Measurements from ENCODE around the gene DMRT1. TPM values are rescaled to one million over a fixed set of nuclear protein-coding genes. Genes with fewer than 3 reads are reported as not detected.

Gene DMRT1
- total RNA-seq, 1 donor from 2014 or later, result not detected

DNA sequence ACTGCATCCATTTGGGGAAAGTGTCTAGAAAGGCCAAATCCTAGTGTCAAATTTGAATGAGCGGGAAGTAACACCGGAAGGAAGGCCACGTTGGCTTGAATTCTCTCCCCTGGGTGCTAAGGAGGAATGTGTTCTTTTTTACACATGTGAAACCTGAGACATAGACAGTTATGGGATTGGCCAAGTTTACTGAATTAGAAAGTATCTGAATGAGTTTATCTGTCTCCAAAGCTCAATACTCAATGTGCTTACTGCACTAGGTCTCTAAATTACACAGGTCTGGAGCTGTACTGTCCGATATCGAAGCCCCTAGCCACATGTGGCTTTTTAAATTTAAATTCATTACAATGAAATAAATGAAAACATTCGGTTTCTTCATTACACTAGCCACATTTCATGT is 6.0 kb downstream of the DMRT1 start:
- TF ChIP-seq, protein P1, sequence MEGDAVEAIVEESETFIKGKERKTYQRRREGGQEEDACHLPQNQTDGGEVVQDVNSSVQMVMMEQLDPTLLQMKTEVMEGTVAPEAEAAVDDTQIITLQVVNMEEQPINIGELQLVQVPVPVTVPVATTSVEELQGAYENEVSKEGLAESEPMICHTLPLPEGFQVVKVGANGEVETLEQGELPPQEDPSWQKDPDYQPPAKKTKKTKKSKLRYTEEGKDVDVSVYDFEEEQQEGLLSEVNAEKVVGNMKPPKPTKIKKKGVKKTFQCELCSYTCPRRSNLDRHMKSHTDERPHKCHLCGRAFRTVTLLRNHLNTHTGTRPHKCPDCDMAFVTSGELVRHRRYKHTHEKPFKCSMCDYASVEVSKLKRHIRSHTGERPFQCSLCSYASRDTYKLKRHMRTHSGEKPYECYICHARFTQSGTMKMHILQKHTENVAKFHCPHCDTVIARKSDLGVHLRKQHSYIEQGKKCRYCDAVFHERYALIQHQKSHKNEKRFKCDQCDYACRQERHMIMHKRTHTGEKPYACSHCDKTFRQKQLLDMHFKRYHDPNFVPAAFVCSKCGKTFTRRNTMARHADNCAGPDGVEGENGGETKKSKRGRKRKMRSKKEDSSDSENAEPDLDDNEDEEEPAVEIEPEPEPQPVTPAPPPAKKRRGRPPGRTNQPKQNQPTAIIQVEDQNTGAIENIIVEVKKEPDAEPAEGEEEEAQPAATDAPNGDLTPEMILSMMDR (IDR thresholded peaks at IDR 0.05; ENCODE audit: insufficient read depth, low read depth, low read length), result no peak
- no peak for TF ChIP-seq EZH2 (IDR thresholded peaks at IDR 0.05; ENCODE audit: insufficient read depth, low read length)
- no peaks in the 10 kb centered on the region for H4K20me1 ChIP-seq (ENCODE audit: insufficient read depth, low read length)
- H3K36me3 ChIP-seq (ENCODE audit: insufficient read depth, low read length), result no peaks in the 10 kb centered on the region
- no peaks in the 10 kb centered on the region for H3K9me3 ChIP-seq (ENCODE audit: insufficient read depth, low read depth, low read length)
- H3K4me3 ChIP-seq (ENCODE audit: insufficient read depth, low read depth, low read length), result no peak overlapping the region
- H3K9ac ChIP-seq (ENCODE audit: low read length), result no peak overlapping the region
- H3K27me3 ChIP-seq (ENCODE audit: insufficient read depth, low read length), result peaks cover 28% of the 10 kb centered on the region
- Mint-ChIP-seq H3K9me3 (ENCODE audit: unreplicated experiment) (peaks cover 3% of the 10 kb centered on the region), H3K36me3 (ENCODE audit: low read depth, unreplicated experiment) (no peaks in the 10 kb centered on the region), H3K27me3 (ENCODE audit: low read depth, unreplicated experiment) (peaks cover 37% of the 10 kb centered on the region), H3K4me1 (ENCODE audit: low read depth, unreplicated experiment) (no peaks in the 10 kb centered on the region), H3K4me3 (ENCODE audit: unreplicated experiment) (no peak overlapping the region), H3K27ac (ENCODE audit: unreplicated experiment) (no peak overlapping the region)
- no peak overlapping the region for H2AFZ ChIP-seq (ENCODE audit: low read depth, low read length)
- DNase-seq (ENCODE audit: low read depth), result no peak
- H3K27ac ChIP-seq (ENCODE audit: low read depth, low read length), result no peak overlapping the region
- no peaks in the 10 kb centered on the region for H3K79me2 ChIP-seq (ENCODE audit: insufficient read depth, low read length)
- no peaks in the 10 kb centered on the region for H3K4me1 ChIP-seq (ENCODE audit: insufficient read depth, low read length)
- no peak for FAIRE-seq
- H3K4me2 ChIP-seq (ENCODE audit: low read length), result no peak overlapping the region

- TF ChIP-seq, protein P1 (IDR thresholded peaks at IDR 0.05; ENCODE audit: insufficient read depth, low read depth, low read length), result no peak
- no peak for TF ChIP-seq EZH2 (IDR thresholded peaks at IDR 0.05; ENCODE audit: insufficient read depth, low read length)
- Mint-ChIP-seq H3K4me3 (ENCODE audit: unreplicated experiment) (no peak overlapping the region), H3K36me3 (ENCODE audit: low read depth, unreplicated experiment) (no peaks in the 10 kb centered on the region), H3K4me1 (ENCODE audit: low read depth, unreplicated experiment) (no peaks in the 10 kb centered on the region), H3K27me3 (ENCODE audit: low read depth, unreplicated experiment) (peaks cover 24% of the 10 kb centered on the region), H3K27ac (ENCODE audit: unreplicated experiment) (no peak overlapping the region), H3K9me3 (ENCODE audit: unreplicated experiment) (peaks cover 3% of the 10 kb centered on the region)
- peaks cover 10% of the 10 kb centered on the region for H3K27me3 ChIP-seq (ENCODE audit: insufficient read depth, low read length)
- H3K36me3 ChIP-seq (ENCODE audit: insufficient read depth, low read length), result no peaks in the 10 kb centered on the region
- FAIRE-seq (no peak), DNase-seq (ENCODE audit: low read depth) (no peak)
- no peak overlapping the region for H3K4me2 ChIP-seq (ENCODE audit: low read length)
- H3K27ac ChIP-seq (ENCODE audit: low read depth, low read length), result no peak overlapping the region
- H3K9ac ChIP-seq (ENCODE audit: low read length), result no peak overlapping the region
- no peaks in the 10 kb centered on the region for H4K20me1 ChIP-seq (ENCODE audit: insufficient read depth, low read length)
- H2AFZ ChIP-seq (ENCODE audit: low read depth, low read length), result no peak overlapping the region
- no peaks in the 10 kb centered on the region for H3K4me1 ChIP-seq (ENCODE audit: insufficient read depth, low read length)
- no peaks in the 10 kb centered on the region for H3K79me2 ChIP-seq (ENCODE audit: insufficient read depth, low read length)
- no peak overlapping the region for H3K4me3 ChIP-seq (ENCODE audit: insufficient read depth, low read depth, low read length)
- H3K9me3 ChIP-seq (ENCODE audit: insufficient read depth, low read depth, low read length), result no peaks in the 10 kb centered on the region
Observed at GRCh38 chr9:849431-849830, 7.9 kb downstream of the DMRT1 start.

DNA sequence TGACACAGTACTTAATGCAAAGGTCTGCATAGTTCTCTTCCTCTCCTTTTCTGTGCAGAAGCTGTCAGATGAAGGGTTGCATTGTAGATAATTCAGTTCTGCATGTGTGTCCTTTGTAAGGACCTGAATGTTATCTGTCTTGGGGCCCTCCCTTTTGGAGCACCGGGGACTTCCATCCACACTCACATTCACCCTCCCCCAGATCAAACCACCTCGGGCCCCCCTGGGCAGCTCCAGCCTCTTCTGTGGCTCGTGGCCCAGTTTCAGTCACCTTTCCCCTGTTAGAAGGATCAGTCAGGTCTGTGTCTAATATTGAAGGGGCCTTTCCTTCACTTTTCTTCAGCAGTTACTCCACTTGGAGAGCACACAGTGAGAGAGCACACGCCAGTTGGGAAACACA is 11.0 kb downstream of the DMRT1 start:
- H2AFZ ChIP-seq (ENCODE audit: low read depth, low read length), result no peak overlapping the region
- no peaks in the 10 kb centered on the region for H3K9me3 ChIP-seq (ENCODE audit: insufficient read depth, low read depth, low read length)
- no peaks in the 10 kb centered on the region for H4K20me1 ChIP-seq (ENCODE audit: insufficient read depth, low read length)
- Mint-ChIP-seq H3K27ac (ENCODE audit: unreplicated experiment) (no peak overlapping the region), H3K36me3 (ENCODE audit: low read depth, unreplicated experiment) (no peaks in the 10 kb centered on the region), H3K9me3 (ENCODE audit: unreplicated experiment) (no peaks in the 10 kb centered on the region), H3K4me1 (ENCODE audit: low read depth, unreplicated experiment) (no peaks in the 10 kb centered on the region), H3K27me3 (ENCODE audit: low read depth, unreplicated experiment) (peaks cover 9% of the 10 kb centered on the region), H3K4me3 (ENCODE audit: unreplicated experiment) (no peak overlapping the region)
- no peaks in the 10 kb centered on the region for H3K4me1 ChIP-seq (ENCODE audit: insufficient read depth, low read length)
- H3K27me3 ChIP-seq (ENCODE audit: insufficient read depth, low read length), result peaks cover 6% of the 10 kb centered on the region
- no peaks in the 10 kb centered on the region for H3K36me3 ChIP-seq (ENCODE audit: insufficient read depth, low read length)
- no peak overlapping the region for H3K9ac ChIP-seq (ENCODE audit: low read length)
- no peak for FAIRE-seq
- no peak overlapping the region for H3K4me3 ChIP-seq (ENCODE audit: insufficient read depth, low read depth, low read length)
- H3K27ac ChIP-seq (ENCODE audit: low read depth, low read length), result no peak overlapping the region
- DNase-seq (ENCODE audit: low read depth), result no peak
- no peaks in the 10 kb centered on the region for H3K79me2 ChIP-seq (ENCODE audit: insufficient read depth, low read length)
- no peak overlapping the region for H3K4me2 ChIP-seq (ENCODE audit: low read length)
- no peak for TF ChIP-seq EZH2 (IDR thresholded peaks at IDR 0.05; ENCODE audit: insufficient read depth, low read length)
- TF ChIP-seq, protein P1 (IDR thresholded peaks at IDR 0.05; ENCODE audit: insufficient read depth, low read depth, low read length), result no peak
